GM12892 (cell line): Measurements from ENCODE around the gene DNAH11.

Experiments
- POLR2A ChIP-seq: IDR thresholded peaks from 2 replicates; pipeline ENCODE4 v1.6.1; 2011; ENCODE audit warnings: low read depth, low read length, control low read depth
- POLR2AphosphoS5 ChIP-seq: IDR thresholded peaks from 2 replicates; pipeline ENCODE4 v1.6.1; 2011; ENCODE audit warnings: low read depth, low read length, control low read depth
- TAF1 ChIP-seq: IDR thresholded peaks from 2 replicates; pipeline ENCODE4 v1.6.1; 2011; ENCODE audit warnings: low read depth, mild to moderate bottlenecking, control low read depth, low read length, borderline replicate concordance

DNA sequence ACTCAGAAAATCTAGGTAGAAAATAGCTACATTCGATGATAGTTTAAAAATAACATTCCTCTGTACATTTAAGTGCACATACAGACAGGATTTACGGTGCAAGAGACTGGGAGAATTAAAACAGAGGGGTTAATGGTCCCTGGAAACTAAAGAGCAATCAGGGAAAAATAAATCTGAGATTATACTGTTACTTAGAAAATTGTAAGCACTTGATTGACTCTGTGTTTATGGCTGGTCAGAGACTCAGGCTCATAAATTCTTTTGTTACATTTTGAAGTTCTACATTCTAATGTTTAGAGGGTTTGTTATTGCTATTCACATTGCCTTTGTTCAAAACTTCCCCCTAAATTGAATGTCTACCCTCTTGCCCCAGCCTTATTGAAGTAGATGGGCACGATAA, 348.5 kb downstream of the DNAH11 start:
- TF ChIP-seq TAF1 (no peak), POLR2A (no peak), POLR2AphosphoS5 (no peak)
